Neural progenitor cell (in vitro differentiated cells): ENCODE data around the gene TARBP1. TPM values are rescaled to one million over a fixed set of nuclear protein-coding genes. Genes with fewer than 3 reads are reported as not detected.

Experiments used
- DNase-seq: peaks from one replicate; pipeline ENCODE4 v3.0.0-alpha.2; 2016; ENCODE audit warnings: low spot score
- H2AFZ ChIP-seq: fragments of 200-600 bp; sonication (generic); replicated peaks from 2 replicates; pipeline ENCODE4 v1.6.1; 2016; ENCODE audit warnings: antibody characterized with exemption
- H3F3A ChIP-seq: fragments of 200-600 bp; sonication (generic); 2 replicates; pipeline ENCODE4 v1.6.1; 2016; ENCODE audit warnings: antibody characterized with exemption, low read depth
- H3K27ac ChIP-seq: fragments of 200-600 bp; sonication (generic); 2 replicates; pipeline ENCODE4 v1.5.1; 2016; ENCODE audit warnings: mild to moderate bottlenecking
- H3K27me3 ChIP-seq: fragments of 200-600 bp; sonication (generic); 2 replicates; pipeline ENCODE4 v1.6.1; 2016; ENCODE audit warnings: mild to moderate bottlenecking, moderate library complexity
- H3K36me3 ChIP-seq: fragments of 200-600 bp; sonication (generic); 2 replicates; pipeline ENCODE4 v1.5.1; 2016
- H3K4me1 ChIP-seq: fragments of 200-600 bp; sonication (generic); 2 replicates; pipeline ENCODE4 v1.6.1; 2016; ENCODE audit warnings: mixed run types
- H3K4me2 ChIP-seq: fragments of 200-600 bp; sonication (generic); 2 replicates; pipeline ENCODE4 v1.6.1; 2016
- H3K4me3 ChIP-seq: fragments of 200-600 bp; sonication (generic); 2 replicates; pipeline ENCODE4 v1.5.1; 2016
- H3K79me2 ChIP-seq: fragments of 200-600 bp; sonication (generic); 2 replicates; pipeline ENCODE4 v1.6.1; 2016; ENCODE audit warnings: low read depth
- H3K9ac ChIP-seq: fragments of 200-600 bp; sonication (generic); 2 replicates; pipeline ENCODE4 v1.6.1; 2016
- H3K9me3 ChIP-seq: fragments of 200-600 bp; sonication (generic); 2 replicates; pipeline ENCODE4 v1.5.1; 2016; ENCODE audit warnings: low read depth
- H4K20me1 ChIP-seq: fragments of 200-600 bp; sonication (generic); 2 replicates; pipeline ENCODE4 v1.6.1; 2016; ENCODE audit warnings: low read depth
- H3K27ac Mint-ChIP-seq: 3 replicates; pipeline ENCODE4 v1.8.0; 2021; ENCODE audit warnings: mixed read lengths
- H3K27me3 Mint-ChIP-seq: 2 replicates; pipeline ENCODE4 v1.8.0; 2022; ENCODE audit warnings: low read depth, mild to moderate bottlenecking, inconsistent platforms, moderate library complexity, mixed read lengths; ENCODE audit not compliant: insufficient read depth
- H3K36me3 Mint-ChIP-seq: 3 replicates; pipeline ENCODE4 v1.8.0; 2021; ENCODE audit warnings: mixed read lengths
- H3K4me1 Mint-ChIP-seq: 3 replicates; pipeline ENCODE4 v1.8.0; 2021; ENCODE audit warnings: mixed read lengths
- H3K4me3 Mint-ChIP-seq: 3 replicates; pipeline ENCODE4 v1.8.0; 2021; ENCODE audit warnings: mild to moderate bottlenecking, moderate library complexity, mixed read lengths
- H3K9me3 Mint-ChIP-seq: 3 replicates; pipeline ENCODE4 v1.8.0; 2020; ENCODE audit warnings: mixed read lengths
- EZH2 ChIP-seq: fragments of 200-600 bp; sonication (generic); IDR thresholded peaks from 2 replicates; pipeline ENCODE4 v1.6.1; 2017; ENCODE audit warnings: antibody characterized with exemption, mild to moderate bottlenecking, moderate library complexity
- EZH2phosphoT487 ChIP-seq: fragments of 200-600 bp; sonication (generic); IDR thresholded peaks from 2 replicates; pipeline ENCODE4 v1.6.1; 2017; ENCODE audit warnings: antibody characterized with exemption
- total RNA-seq: library from RNA; depleted of rRNA; stranded (reverse); fragments of >200 nt; gene quantifications from 2 replicates; pipeline ENCODE4 v1.2.3, GENCODE V29; 2015; ENCODE audit warnings: low replicate concordance
- TF ChIP-seq, protein P1 (sequence below): fragments of 200-600 bp; sonication (generic); IDR thresholded peaks from 2 replicates; pipeline ENCODE4 v1.5.1; 2017; ENCODE audit warnings: antibody characterized with exemption, mild to moderate bottlenecking

Gene TARBP1
- total RNA-seq, 1 donor from 2014 or later: 99.0 TPM

DNA sequence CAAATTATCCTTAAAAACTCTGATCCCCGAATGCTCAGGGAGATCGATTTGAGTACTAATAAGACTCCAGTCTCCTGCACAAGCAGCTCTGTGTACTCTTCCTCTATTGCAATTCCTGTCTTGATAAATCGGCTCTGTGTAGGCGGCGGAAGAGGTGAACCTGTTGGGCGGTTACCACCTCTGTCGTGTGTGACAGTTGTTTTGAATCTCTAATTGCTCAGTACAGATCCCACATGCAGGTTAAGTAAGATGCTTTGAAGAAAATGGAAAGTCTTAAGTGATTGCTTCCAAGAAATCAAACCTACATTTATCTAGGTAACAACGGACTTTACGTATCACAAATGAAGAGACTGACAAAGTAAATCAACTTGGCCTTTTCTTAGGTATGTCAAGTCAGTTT is 70.2 kb downstream of the TARBP1 start:
- H3K4me3 Mint-ChIP-seq: no peak overlapping the region
- H3K4me1 ChIP-seq: no peaks in the 10 kb centered on the region
- DNase-seq: no peak
- H3F3A ChIP-seq: no peaks in the 10 kb centered on the region
- H3K79me2 ChIP-seq: no peaks in the 10 kb centered on the region
- H3K9me3 ChIP-seq: no peaks in the 10 kb centered on the region
- no peaks in the 10 kb centered on the region for H3K27me3 ChIP-seq
- H4K20me1 ChIP-seq: no peaks in the 10 kb centered on the region
- no peak for TF ChIP-seq EZH2phosphoT487
- TF ChIP-seq, protein P1, sequence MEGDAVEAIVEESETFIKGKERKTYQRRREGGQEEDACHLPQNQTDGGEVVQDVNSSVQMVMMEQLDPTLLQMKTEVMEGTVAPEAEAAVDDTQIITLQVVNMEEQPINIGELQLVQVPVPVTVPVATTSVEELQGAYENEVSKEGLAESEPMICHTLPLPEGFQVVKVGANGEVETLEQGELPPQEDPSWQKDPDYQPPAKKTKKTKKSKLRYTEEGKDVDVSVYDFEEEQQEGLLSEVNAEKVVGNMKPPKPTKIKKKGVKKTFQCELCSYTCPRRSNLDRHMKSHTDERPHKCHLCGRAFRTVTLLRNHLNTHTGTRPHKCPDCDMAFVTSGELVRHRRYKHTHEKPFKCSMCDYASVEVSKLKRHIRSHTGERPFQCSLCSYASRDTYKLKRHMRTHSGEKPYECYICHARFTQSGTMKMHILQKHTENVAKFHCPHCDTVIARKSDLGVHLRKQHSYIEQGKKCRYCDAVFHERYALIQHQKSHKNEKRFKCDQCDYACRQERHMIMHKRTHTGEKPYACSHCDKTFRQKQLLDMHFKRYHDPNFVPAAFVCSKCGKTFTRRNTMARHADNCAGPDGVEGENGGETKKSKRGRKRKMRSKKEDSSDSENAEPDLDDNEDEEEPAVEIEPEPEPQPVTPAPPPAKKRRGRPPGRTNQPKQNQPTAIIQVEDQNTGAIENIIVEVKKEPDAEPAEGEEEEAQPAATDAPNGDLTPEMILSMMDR: no peak
- no peak for TF ChIP-seq EZH2
- H3K4me1 Mint-ChIP-seq: no peaks in the 10 kb centered on the region
- no peak overlapping the region for H3K4me2 ChIP-seq
- H3K27ac ChIP-seq: no peak overlapping the region
- H3K36me3 Mint-ChIP-seq: peaks cover 4% of the 10 kb centered on the region
- no peak overlapping the region for H3K4me3 ChIP-seq
- H3K27me3 Mint-ChIP-seq: no peaks in the 10 kb centered on the region
- H3K9me3 Mint-ChIP-seq: no peaks in the 10 kb centered on the region
- no peak overlapping the region for H3K27ac Mint-ChIP-seq
- no peak overlapping the region for H3K9ac ChIP-seq
- peaks cover 6% of the 10 kb centered on the region for H3K36me3 ChIP-seq
- H2AFZ ChIP-seq: no peak overlapping the region

- H3K4me3 Mint-ChIP-seq: no peak overlapping the region
Measured at GRCh38 chr1:234406871-234407270, 72.1 kb downstream of the TARBP1 start.

GRCh38 chr1:234405676-234406075 is 73.3 kb downstream of the TARBP1 start:
- H3K4me2 ChIP-seq: no peak overlapping the region
- H3K9me3 ChIP-seq: no peaks in the 10 kb centered on the region
- no peak overlapping the region for H3K4me3 ChIP-seq
- no peaks in the 10 kb centered on the region for H3F3A ChIP-seq
- DNase-seq: no peak
- H3K9me3 Mint-ChIP-seq: no peaks in the 10 kb centered on the region
- no peak overlapping the region for H3K9ac ChIP-seq
- TF ChIP-seq, protein P1: no peak
- TF ChIP-seq EZH2phosphoT487 (no peak), EZH2 (no peak)
- peaks cover 3% of the 10 kb centered on the region for H3K36me3 Mint-ChIP-seq
- H3K27me3 ChIP-seq: no peaks in the 10 kb centered on the region
- H3K27ac ChIP-seq: no peak overlapping the region
- no peaks in the 10 kb centered on the region for H3K27me3 Mint-ChIP-seq
- peaks cover 6% of the 10 kb centered on the region for H3K36me3 ChIP-seq
- no peak overlapping the region for H3K4me3 Mint-ChIP-seq
- no peaks in the 10 kb centered on the region for H3K4me1 ChIP-seq
- no peaks in the 10 kb centered on the region for H3K79me2 ChIP-seq
- H2AFZ ChIP-seq: no peak overlapping the region
- no peaks in the 10 kb centered on the region for H3K4me1 Mint-ChIP-seq
- H3K27ac Mint-ChIP-seq: no peak overlapping the region
- H4K20me1 ChIP-seq: no peaks in the 10 kb centered on the region

More at GRCh38 chr1:234406871-234407270, 72.1 kb downstream of the TARBP1 start:
- Mint-ChIP-seq H3K27me3 (no peaks in the 10 kb centered on the region), H3K4me1 (no peaks in the 10 kb centered on the region), H3K9me3 (no peaks in the 10 kb centered on the region), H3K36me3 (peaks cover 3% of the 10 kb centered on the region), H3K27ac (no peak overlapping the region)
- no peak overlapping the region for H3K27ac ChIP-seq
- no peak for TF ChIP-seq EZH2phosphoT487
- H3F3A ChIP-seq: no peaks in the 10 kb centered on the region
- no peaks in the 10 kb centered on the region for H3K4me1 ChIP-seq
- peaks cover 6% of the 10 kb centered on the region for H3K36me3 ChIP-seq
- H3K9me3 ChIP-seq: no peaks in the 10 kb centered on the region
- DNase-seq: no peak
- H3K4me2 ChIP-seq: no peak overlapping the region
- H3K9ac ChIP-seq: no peak overlapping the region
- H3K27me3 ChIP-seq: no peaks in the 10 kb centered on the region
- no peak overlapping the region for H2AFZ ChIP-seq
- no peaks in the 10 kb centered on the region for H4K20me1 ChIP-seq
- no peak overlapping the region for H3K4me3 ChIP-seq
- H3K79me2 ChIP-seq: no peaks in the 10 kb centered on the region

GRCh38 chr1:234402939-234403338 is 76.0 kb downstream of the TARBP1 start:
- Mint-ChIP-seq H3K27ac (no peak overlapping the region), H3K36me3 (no peaks in the 10 kb centered on the region), H3K27me3 (no peaks in the 10 kb centered on the region), H3K4me1 (no peaks in the 10 kb centered on the region), H3K9me3 (no peaks in the 10 kb centered on the region), H3K4me3 (no peak overlapping the region)
- Histone ChIP-seq H3K79me2 (no peaks in the 10 kb centered on the region), H3K4me1 (no peaks in the 10 kb centered on the region), H3K4me2 (no peak overlapping the region), H3K27me3 (no peaks in the 10 kb centered on the region), H3K9me3 (no peaks in the 10 kb centered on the region), H3K4me3 (no peak overlapping the region), H3K27ac (no peak overlapping the region), H3K36me3 (no peaks in the 10 kb centered on the region), H2AFZ (no peak overlapping the region), H3F3A (no peaks in the 10 kb centered on the region), H4K20me1 (no peaks in the 10 kb centered on the region), H3K9ac (no peak overlapping the region)
- TF ChIP-seq EZH2 (no peak), EZH2phosphoT487 (no peak)
- TF ChIP-seq, protein P1: no peak
- DNase-seq: no peak
